Chondrocyte (in vitro differentiated cells): Measurements from ENCODE around the gene ELMOD1. TPM values are rescaled to one million over a fixed set of nuclear protein-coding genes. Genes with fewer than 3 reads are reported as not detected.

Source experiments
- DNase-seq: peaks from one replicate; pipeline ENCODE4 v3.0.0; 2021; ENCODE audit warnings: mixed read lengths, low spot score
- H3K27ac Mint-ChIP-seq: one replicate; pipeline ENCODE4 v1.8.0; 2021; ENCODE audit warnings: mild to moderate bottlenecking, moderate library complexity, mixed read lengths; ENCODE audit not compliant: unreplicated experiment
- H3K27me3 Mint-ChIP-seq: 2 replicates; pipeline ENCODE4 v1.8.0; 2021; ENCODE audit warnings: low read depth, mixed read lengths
- H3K36me3 Mint-ChIP-seq: 2 replicates; pipeline ENCODE4 v1.8.0; 2021; ENCODE audit warnings: low read depth, mixed read lengths
- H3K4me1 Mint-ChIP-seq: 2 replicates; pipeline ENCODE4 v1.8.0; 2021; ENCODE audit warnings: low read depth, mild to moderate bottlenecking, mixed read lengths
- H3K4me3 Mint-ChIP-seq: one replicate; pipeline ENCODE4 v1.8.0; 2021; ENCODE audit warnings: mild to moderate bottlenecking, moderate library complexity, mixed read lengths; ENCODE audit not compliant: unreplicated experiment
- H3K9me3 Mint-ChIP-seq: 2 replicates; pipeline ENCODE4 v1.8.0; 2021; ENCODE audit warnings: low read depth, mixed read lengths
- total RNA-seq: library from RNA; stranded (reverse); gene quantifications from 3 replicates; pipeline ENCODE4 v1.2.1, GENCODE V29; 2021
- TF ChIP-seq, protein P1 (sequence below): fragments of 200-600 bp; sonication (generic); IDR thresholded peaks from 2 replicates; pipeline ENCODE4 v1.5.0; 2021; ENCODE audit warnings: antibody characterized with exemption, mild to moderate bottlenecking, moderate library complexity

ELMOD1 gene
- total RNA-seq, 1 donor from 2014 or later, result 0.15 TPM

DNA sequence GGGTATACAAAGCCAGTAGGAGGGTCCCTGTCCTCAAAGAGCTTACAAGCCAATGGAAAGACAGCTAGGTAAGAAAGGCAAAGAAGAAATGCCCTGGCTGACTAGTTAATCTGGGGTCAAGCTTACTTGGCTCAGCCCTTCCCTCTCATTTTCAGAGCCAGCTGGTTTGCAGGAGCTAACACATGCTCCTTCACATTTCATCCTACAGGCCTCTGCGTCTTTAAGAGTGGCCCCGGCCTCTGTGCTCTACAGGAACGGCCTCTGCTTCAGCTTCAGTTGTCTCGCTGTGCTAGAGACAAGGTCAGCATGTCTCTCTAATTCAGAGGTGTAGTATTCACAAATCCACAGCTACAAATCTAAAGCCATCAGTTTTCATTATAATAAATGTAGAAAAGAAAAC is 40.6 kb upstream of the ELMOD1 start:
- Mint-ChIP-seq H3K27ac (no peak overlapping the region), H3K9me3 (no peaks in the 10 kb centered on the region), H3K4me3 (no peak overlapping the region), H3K4me1 (peaks cover 5% of the 10 kb centered on the region), H3K36me3 (peaks cover 1% of the 10 kb centered on the region), H3K27me3 (no peaks in the 10 kb centered on the region)
- DNase-seq, result no peak
- TF ChIP-seq, protein P1, sequence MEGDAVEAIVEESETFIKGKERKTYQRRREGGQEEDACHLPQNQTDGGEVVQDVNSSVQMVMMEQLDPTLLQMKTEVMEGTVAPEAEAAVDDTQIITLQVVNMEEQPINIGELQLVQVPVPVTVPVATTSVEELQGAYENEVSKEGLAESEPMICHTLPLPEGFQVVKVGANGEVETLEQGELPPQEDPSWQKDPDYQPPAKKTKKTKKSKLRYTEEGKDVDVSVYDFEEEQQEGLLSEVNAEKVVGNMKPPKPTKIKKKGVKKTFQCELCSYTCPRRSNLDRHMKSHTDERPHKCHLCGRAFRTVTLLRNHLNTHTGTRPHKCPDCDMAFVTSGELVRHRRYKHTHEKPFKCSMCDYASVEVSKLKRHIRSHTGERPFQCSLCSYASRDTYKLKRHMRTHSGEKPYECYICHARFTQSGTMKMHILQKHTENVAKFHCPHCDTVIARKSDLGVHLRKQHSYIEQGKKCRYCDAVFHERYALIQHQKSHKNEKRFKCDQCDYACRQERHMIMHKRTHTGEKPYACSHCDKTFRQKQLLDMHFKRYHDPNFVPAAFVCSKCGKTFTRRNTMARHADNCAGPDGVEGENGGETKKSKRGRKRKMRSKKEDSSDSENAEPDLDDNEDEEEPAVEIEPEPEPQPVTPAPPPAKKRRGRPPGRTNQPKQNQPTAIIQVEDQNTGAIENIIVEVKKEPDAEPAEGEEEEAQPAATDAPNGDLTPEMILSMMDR, result no peak

DNA sequence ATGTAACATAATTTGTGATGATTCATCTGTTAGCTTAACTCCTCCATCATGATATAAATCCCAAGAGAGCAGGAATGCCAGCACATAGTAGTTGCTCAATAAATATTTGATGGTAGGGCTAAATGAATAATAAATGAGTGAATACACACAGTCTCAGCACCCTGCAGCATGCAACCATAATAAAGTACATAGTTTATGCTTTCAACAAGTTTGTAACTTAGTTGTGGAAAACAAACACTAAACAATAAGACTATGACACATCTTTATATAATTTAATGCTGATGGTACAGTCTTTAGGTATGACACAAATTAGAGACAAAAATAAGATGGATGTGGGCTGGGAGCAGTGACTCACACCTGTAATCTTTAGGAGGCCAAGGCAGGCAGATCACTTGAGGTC is 29.3 kb upstream of the ELMOD1 start:
- H3K4me3 Mint-ChIP-seq, result no peak overlapping the region

DNA sequence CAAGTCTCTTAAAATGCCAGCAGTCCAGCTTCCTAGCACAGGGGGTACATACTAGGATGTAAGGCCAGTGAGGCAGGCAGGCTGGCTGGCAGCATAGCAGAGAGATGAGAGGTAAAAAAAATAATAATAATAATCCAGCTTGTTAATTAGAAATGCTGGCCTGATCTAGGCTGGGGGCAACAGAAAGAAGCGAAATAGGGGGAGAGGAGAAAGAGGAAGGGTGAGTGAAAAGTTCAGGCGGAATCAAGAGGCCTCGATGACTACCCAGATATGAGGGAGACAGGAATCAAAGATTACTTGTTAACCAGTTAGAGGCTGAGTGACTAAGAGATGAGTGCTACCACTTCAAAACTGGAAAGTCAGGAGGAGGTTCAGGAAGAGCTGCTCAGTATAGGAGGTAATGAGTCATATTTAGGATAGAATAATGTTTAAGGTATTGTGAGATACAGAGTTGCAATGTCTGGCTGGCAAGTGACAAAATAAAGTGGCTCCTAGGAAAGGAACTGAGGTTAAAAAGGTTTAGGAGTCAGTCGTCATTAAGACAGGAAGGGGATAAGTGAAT is 28.2 kb upstream of the ELMOD1 start:
- Mint-ChIP-seq H3K36me3 (no peaks in the 10 kb centered on the region), H3K4me1 (peaks cover 39% of the 10 kb centered on the region), H3K9me3 (no peaks in the 10 kb centered on the region), H3K27ac (peak overlapping the region; percentile 89), H3K27me3 (peaks cover 2% of the 10 kb centered on the region), H3K4me3 (peak overlapping the region; percentile 23)
- TF ChIP-seq, protein P1, result no peak
- no peak for DNase-seq

More for the DNA sequence above, 29.3 kb upstream of the ELMOD1 start:
- peaks cover 39% of the 10 kb centered on the region for H3K4me1 Mint-ChIP-seq
- no peak overlapping the region for H3K27ac Mint-ChIP-seq
- DNase-seq, result no peak
- H3K36me3 Mint-ChIP-seq, result no peaks in the 10 kb centered on the region
- no peaks in the 10 kb centered on the region for H3K27me3 Mint-ChIP-seq
- H3K9me3 Mint-ChIP-seq, result no peaks in the 10 kb centered on the region
- TF ChIP-seq, protein P1, result no peak

DNA sequence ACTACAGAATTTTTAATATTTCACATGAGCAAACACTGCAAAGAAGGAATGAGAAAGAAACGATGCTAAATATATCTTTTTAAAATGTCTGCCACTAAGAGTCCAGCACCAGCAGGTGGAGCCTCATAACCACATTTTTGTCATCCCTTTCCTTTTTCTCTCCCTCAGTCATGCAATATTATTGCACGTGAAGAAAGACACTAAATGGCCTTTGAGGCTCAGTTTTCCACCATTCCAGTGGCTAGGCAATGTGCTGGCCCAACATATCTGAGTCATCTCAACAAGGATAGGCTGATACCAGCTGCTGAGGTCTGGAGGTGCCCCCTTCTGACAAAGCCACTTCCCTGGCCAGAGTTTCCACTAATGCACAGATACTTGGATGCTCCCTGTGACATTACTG is 27.2 kb upstream of the ELMOD1 start:
- Mint-ChIP-seq H3K4me3 (peak overlapping the region; percentile 37), H3K27ac (peak overlapping the region; percentile 89), H3K27me3 (peaks cover 3% of the 10 kb centered on the region), H3K36me3 (no peaks in the 10 kb centered on the region), H3K4me1 (peaks cover 39% of the 10 kb centered on the region), H3K9me3 (no peaks in the 10 kb centered on the region)
- TF ChIP-seq, protein P1, result peak; percentile 86
- DNase-seq, result no peak

DNA sequence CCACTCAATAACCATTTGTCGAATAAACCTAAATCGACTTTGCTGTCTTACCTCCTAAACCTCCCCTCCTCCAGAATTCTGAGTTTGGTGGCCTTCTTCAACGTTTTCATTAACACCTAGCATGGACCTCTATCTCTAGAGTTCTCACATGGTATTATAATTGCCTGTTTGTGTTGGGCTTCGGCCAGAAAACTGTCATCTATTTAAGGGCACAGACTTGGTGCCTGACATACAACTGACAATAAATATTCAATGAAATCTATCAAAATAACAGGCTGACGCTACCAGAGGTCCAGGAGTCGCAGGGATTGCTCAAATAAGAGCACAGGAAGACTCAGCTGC is 26.1 kb upstream of the ELMOD1 start:
- no peaks in the 10 kb centered on the region for H3K9me3 Mint-ChIP-seq
- H3K27me3 Mint-ChIP-seq, result peaks cover 3% of the 10 kb centered on the region
- peak overlapping the region; percentile 94 for H3K27ac Mint-ChIP-seq
- H3K4me3 Mint-ChIP-seq, result peak overlapping the region; percentile 90
- TF ChIP-seq, protein P1, result no peak
- peaks cover 39% of the 10 kb centered on the region for H3K4me1 Mint-ChIP-seq
- no peaks in the 10 kb centered on the region for H3K36me3 Mint-ChIP-seq
- DNase-seq, result no peak
